Naive thymus-derived CD4-positive, alpha-beta T cell (primary cell): ENCODE measurements around the gene HDAC4. TPM values are rescaled to one million over a fixed set of nuclear protein-coding genes. Genes with fewer than 3 reads are reported as not detected.

Experiments
- ATAC-seq: fragments of 150-1000 bp; cut with Tn5 transposase; 2 replicates; pipeline ENCODE4 v1.10.0; 2021; ENCODE audit warnings: mild to moderate bottlenecking, moderate library complexity
- CTCF ChIA-PET: fragments of 350-600 bp; sonication (Branson Sonifier 250); formaldehyde crosslinking; loops from one replicate; lab custom pipeline; 2021; ENCODE audit warnings: antibody characterized with exemption; lab: Charles Lee
- POLR2A ChIA-PET: fragments of 350-600 bp; sonication (Branson Sonifier 250); formaldehyde crosslinking; loops from one replicate; lab custom pipeline; 2021; ENCODE audit warnings: antibody characterized with exemption, inconsistent platforms; lab: Charles Lee
- DNase-seq, 9 donors: peaks; one replicate each; pipeline versions ENCODE4 v3.0.0 to v3.0.0-alpha.2; 2020 to 2022; ENCODE audit warnings: mixed read lengths in 1 of 9
- H3K27ac ChIP-seq: one replicate; pipeline ENCODE4 v1.7.0; 2013; ENCODE audit warnings: mild to moderate bottlenecking, low read depth, low read length, moderate library complexity
- H3K27me3 ChIP-seq, 2 donors: one replicate each; pipeline ENCODE4 v1.7.0; 2013; ENCODE audit warnings: low read length in 2 of 2, mild to moderate bottlenecking in 2 of 2, moderate library complexity in 2 of 2; ENCODE audit not compliant: control insufficient read depth in 2 of 2, insufficient read depth in 2 of 2
- H3K36me3 ChIP-seq, 3 experiments: 1 replicate in 2 of 3; 2 replicates in 1 of 3; pipeline ENCODE4 v1.7.0; 2013; ENCODE audit warnings: low read length in 3 of 3, mild to moderate bottlenecking in 3 of 3, moderate library complexity in 1 of 3; ENCODE audit not compliant: insufficient read depth in 3 of 3, control insufficient read depth in 2 of 3
- H3K4me1 ChIP-seq, 2 donors: one replicate each; pipeline ENCODE4 v1.7.0; 2013; ENCODE audit warnings: low read length in 2 of 2, mild to moderate bottlenecking in 2 of 2, moderate library complexity in 1 of 2; ENCODE audit not compliant: control insufficient read depth in 2 of 2, insufficient read depth in 2 of 2
- H3K4me3 ChIP-seq: 2 replicates; pipeline ENCODE4 v1.7.0; 2013; ENCODE audit warnings: mild to moderate bottlenecking, low read length
- H3K9me3 ChIP-seq, 3 experiments: 1 replicate in 2 of 3; 2 replicates in 1 of 3; pipeline ENCODE4 v1.7.0; 2013; ENCODE audit warnings: low read length in 3 of 3; ENCODE audit not compliant: control insufficient read depth in 2 of 3
- H3K27ac Mint-ChIP-seq, 9 donors: one replicate each; pipeline ENCODE4 v1.8.0; 2020 to 2022; ENCODE audit warnings: mixed read lengths in 9 of 9, mild to moderate bottlenecking in 8 of 9, moderate library complexity in 5 of 9, inconsistent platforms in 2 of 9
- H3K27me3 Mint-ChIP-seq, 5 donors: one replicate each; pipeline ENCODE4 v1.8.0; 2021 to 2022; ENCODE audit warnings: mixed read lengths in 5 of 5, mild to moderate bottlenecking in 1 of 5
- H3K36me3 Mint-ChIP-seq, 5 donors: one replicate each; pipeline ENCODE4 v1.8.0; 2020 to 2022; ENCODE audit warnings: mixed read lengths in 5 of 5, mild to moderate bottlenecking in 3 of 5, inconsistent platforms in 1 of 5
- H3K4me1 Mint-ChIP-seq, 7 donors: one replicate each; pipeline ENCODE4 v1.8.0; 2020 to 2022; ENCODE audit warnings: mixed read lengths in 7 of 7, mild to moderate bottlenecking in 3 of 7, inconsistent platforms in 1 of 7
- H3K4me3 Mint-ChIP-seq, 10 donors: one replicate each; pipeline ENCODE4 v1.8.0; 2020 to 2022; ENCODE audit warnings: mild to moderate bottlenecking in 10 of 10, mixed read lengths in 10 of 10, moderate library complexity in 6 of 10, inconsistent platforms in 2 of 10
- H3K9me3 Mint-ChIP-seq, 11 donors: one replicate each; pipeline ENCODE4 v1.8.0; 2020 to 2022; ENCODE audit warnings: mixed read lengths in 11 of 11, mild to moderate bottlenecking in 4 of 11, inconsistent platforms in 1 of 11, moderate library complexity in 1 of 11
- intact Hi-C, 2 donors: fragments of 100-400 bp; cut with micrococcal nuclease; formaldehyde crosslinking; loops; one replicate each; pipeline ENCODE4 v1.15.1; 2023
- polyA plus RNA-seq, 2 donors: library from polyadenylated mRNA; unstranded; fragments of 300-500 nt; fragmentation: Illumina TruSeq; gene quantifications; one replicate each; pipeline ENCODE4 v1.2.3, GENCODE V29; 2021
- total RNA-seq, 6 experiments: library from RNA in 5 of 6; stranded (reverse) in 5 of 6; gene quantifications; 1 replicate in 5 of 6; 2 replicates in 1 of 6; pipeline ENCODE4 v1.2.3 and lab custom pipeline; 2021 to 2026

HDAC4 gene
- total and polyA plus RNA-seq, 7 experiments from 2014 or later = 7.4 to 101 (median 55.3) TPM

- CTCF ChIA-PET = interaction anchor here (0.6 kb wide), 1 partner anchor 8 kb away, joined by 3 read pairs; no protein-coding TSS in a partner anchor
Measured at GRCh38 chr2:239306274-239307220, 94.3 kb downstream of the HDAC4 start.

GRCh38 chr2:239305771-239306170 is 95.0 kb downstream of the HDAC4 start:
- Mint-ChIP-seq H3K36me3 (peaks cover 0 to 4% (median 0%) of the 10 kb centered on the region in 5 donors), H3K4me1 (peaks cover 7 to 48% (median 36%) of the 10 kb centered on the region in 7 donors), H3K4me3 (no peak overlapping the region), H3K9me3 (no peaks in the 10 kb centered on the region), H3K27me3 (no peaks in the 10 kb centered on the region), H3K27ac (no peak overlapping the region)
- no peak overlapping the region for H3K4me3 ChIP-seq
- ATAC-seq (no peak), DNase-seq (no peak)
- intact Hi-C loops = no loop called here
- CTCF ChIA-PET = interaction anchor here (0.6 kb wide), 1 partner anchor 9 kb away, joined by 3 read pairs; no protein-coding TSS in a partner anchor
- no peaks in the 10 kb centered on the region for H3K9me3 ChIP-seq
- H3K4me1 ChIP-seq = peaks cover 6 to 16% of the 10 kb centered on the region in 2 donors
- H3K27me3 ChIP-seq = no peaks in the 10 kb centered on the region
- no peaks in the 10 kb centered on the region for H3K36me3 ChIP-seq
- POLR2A ChIA-PET = interaction anchor here (1.7 kb wide), 1 partner anchor 14 kb away, joined by 5 read pairs; no protein-coding TSS in a partner anchor
- H3K27ac ChIP-seq = no peak overlapping the region

More at GRCh38 chr2:239306274-239307220, 94.3 kb downstream of the HDAC4 start:
- Mint-ChIP-seq H3K27ac (peak overlapping the region in 1 of 9 donors; percentile 9), H3K9me3 (no peaks in the 10 kb centered on the region), H3K4me1 (peaks cover 5 to 41% (median 31%) of the 10 kb centered on the region in 7 donors), H3K4me3 (no peak overlapping the region), H3K27me3 (no peaks in the 10 kb centered on the region), H3K36me3 (peaks cover 0 to 7% (median 0%) of the 10 kb centered on the region in 5 donors)
- Histone ChIP-seq H3K36me3 (peaks cover 0 to 4% (median 0%) of the 10 kb centered on the region in 3 experiments), H3K4me1 (peaks cover 4 to 16% of the 10 kb centered on the region in 2 donors), H3K4me3 (no peak overlapping the region), H3K27me3 (no peaks in the 10 kb centered on the region), H3K9me3 (no peaks in the 10 kb centered on the region), H3K27ac (no peak overlapping the region)
- DNase-seq = no peak
- POLR2A ChIA-PET = interaction anchor here (1.7 kb wide), 1 partner anchor 13 kb away, joined by 5 read pairs; no protein-coding TSS in a partner anchor
- no peak for ATAC-seq
- intact Hi-C loops = no loop called here

GRCh38 chr2:239305222-239305575 is 95.6 kb downstream of the HDAC4 start:
- no peaks in the 10 kb centered on the region for H3K27me3 ChIP-seq
- Mint-ChIP-seq H3K27me3 (no peaks in the 10 kb centered on the region), H3K9me3 (no peaks in the 10 kb centered on the region), H3K4me1 (peaks cover 4 to 50% (median 36%) of the 10 kb centered on the region in 7 donors), H3K36me3 (peaks cover 0 to 4% (median 0%) of the 10 kb centered on the region in 5 donors), H3K4me3 (no peak overlapping the region), H3K27ac (no peak overlapping the region)
- no peak overlapping the region for H3K4me3 ChIP-seq
- no peaks in the 10 kb centered on the region for H3K36me3 ChIP-seq
- DNase-seq (no peak), ATAC-seq (no peak)
- no peak overlapping the region for H3K27ac ChIP-seq
- peaks cover 6 to 16% of the 10 kb centered on the region in 2 donors for H3K4me1 ChIP-seq
- H3K9me3 ChIP-seq = no peaks in the 10 kb centered on the region
- ChIA-PET CTCF (no interaction called here), POLR2A (interaction anchor here (1.7 kb wide), 1 partner anchor 14 kb away, joined by 5 read pairs; no protein-coding TSS in a partner anchor)
- intact Hi-C loops = no loop called here

GRCh38 chr2:239304533-239305221 is 96.1 kb downstream of the HDAC4 start:
- DNase-seq (no peak), ATAC-seq (no peak)
- H3K36me3 Mint-ChIP-seq = peaks cover 0 to 4% (median 0%) of the 10 kb centered on the region in 5 donors
- H3K27ac Mint-ChIP-seq = peak overlapping the region in 2 of 9 donors; percentile 9 to 65
- intact Hi-C loops = no loop called here
- no peaks in the 10 kb centered on the region for H3K9me3 ChIP-seq
- H3K4me1 ChIP-seq = peaks cover 10 to 16% of the 10 kb centered on the region in 2 donors
- no peaks in the 10 kb centered on the region for H3K27me3 ChIP-seq
- H3K27me3 Mint-ChIP-seq = no peaks in the 10 kb centered on the region
- POLR2A ChIA-PET = interaction anchor here (0.8 to 1.7 kb wide), 4 partner anchors 8 to 19 kb away, joined by 3 to 13 read pairs (median 4); no protein-coding TSS in a partner anchor
- H3K4me3 Mint-ChIP-seq = no peak overlapping the region
- H3K4me1 Mint-ChIP-seq = peaks cover 6 to 55% (median 40%) of the 10 kb centered on the region in 7 donors
- CTCF ChIA-PET = interaction anchor here (0.8 kb wide), 1 partner anchor 92 kb away, joined by 3 read pairs; no protein-coding TSS in a partner anchor
- H3K9me3 Mint-ChIP-seq = no peaks in the 10 kb centered on the region
- H3K27ac ChIP-seq = no peak overlapping the region
- H3K36me3 ChIP-seq = no peaks in the 10 kb centered on the region
- H3K4me3 ChIP-seq = no peak overlapping the region

GRCh38 chr2:239303711-239304532 is 96.9 kb downstream of the HDAC4 start:
- H3K27me3 Mint-ChIP-seq = no peaks in the 10 kb centered on the region
- ChIA-PET CTCF (interaction anchor here (0.8 to 1.4 kb wide), 3 partner anchors 17 to 93 kb away, joined by 3 to 4 read pairs (median 3); no protein-coding TSS in a partner anchor), POLR2A (interaction anchor here (0.6 to 1.6 kb wide), 7 partner anchors 9 to 55 kb away, joined by 3 to 13 read pairs (median 3); no protein-coding TSS in a partner anchor)
- H3K27ac Mint-ChIP-seq = peak overlapping the region in 8 of 9 donors; percentile 51 to 94 (median 78)
- no peak overlapping the region for H3K4me3 ChIP-seq
- H3K9me3 Mint-ChIP-seq = no peaks in the 10 kb centered on the region
- DNase-seq (no peak), ATAC-seq (no peak)
- H3K4me1 ChIP-seq = peaks cover 17 to 22% of the 10 kb centered on the region in 2 donors
- no peaks in the 10 kb centered on the region for H3K27me3 ChIP-seq
- H3K36me3 ChIP-seq = no peaks in the 10 kb centered on the region
- H3K36me3 Mint-ChIP-seq = peaks cover 0 to 4% (median 0%) of the 10 kb centered on the region in 5 donors
- H3K9me3 ChIP-seq = no peaks in the 10 kb centered on the region
- H3K4me1 Mint-ChIP-seq = peaks cover 6 to 57% (median 48%) of the 10 kb centered on the region in 7 donors
- intact Hi-C loops = no loop called here
- no peak overlapping the region for H3K27ac ChIP-seq
- peak overlapping the region in 6 of 10 donors; percentile 24 to 62 (median 55) for H3K4me3 Mint-ChIP-seq
